ENCODE data around the gene TMEM205.
"Not testable (repeated sequence)": the region's sequence is repeated elsewhere in the genome, so short reads cannot be mapped to it uniquely, and the experiment has no call there.

The TMEM205 gene

GRCh38 chr19:11325544-11325943, 20.5 kb downstream of the TMEM205 start:
- H3K27ac ChIP-seq (ENCODE audit: low read depth, low read length) = no peak overlapping the region

GRCh38 chr19:11324748-11325389, 21.2 kb downstream of the TMEM205 start:
- Histone ChIP-seq H3K27me3 (ENCODE audit: control insufficient read depth, insufficient read depth, low read length) (no peaks in the 10 kb centered on the region), H3K4me3 (ENCODE audit: low read length) (no peak overlapping the region), H3K4me1 (ENCODE audit: control insufficient read depth, insufficient read depth, low read length) (peaks cover 3% of the 10 kb centered on the region), H3K27ac (ENCODE audit: low read depth, low read length) (no peak overlapping the region), H3K36me3 (ENCODE audit: control insufficient read depth, insufficient read depth, low read length) (no peaks in the 10 kb centered on the region), H3K9ac (ENCODE audit: low read length) (no peak overlapping the region)

More at GRCh38 chr19:11325544-11325943, 20.5 kb downstream of the TMEM205 start:
- Histone ChIP-seq H3K9ac (ENCODE audit: low read length) (no peak overlapping the region), H3K36me3 (ENCODE audit: control insufficient read depth, insufficient read depth, low read length) (no peaks in the 10 kb centered on the region), H3K4me3 (ENCODE audit: low read length) (no peak overlapping the region), H3K27me3 (ENCODE audit: control insufficient read depth, insufficient read depth, low read length) (no peaks in the 10 kb centered on the region), H3K4me1 (ENCODE audit: control insufficient read depth, insufficient read depth, low read length) (peaks cover 3% of the 10 kb centered on the region)

- Histone ChIP-seq H3K27me3 (ENCODE audit: control insufficient read depth, insufficient read depth, low read length) (no peaks in the 10 kb centered on the region), H3K27ac (ENCODE audit: low read depth, low read length) (no peak overlapping the region), H3K36me3 (ENCODE audit: control insufficient read depth, insufficient read depth, low read length) (no peaks in the 10 kb centered on the region), H3K4me3 (ENCODE audit: low read length) (no peak overlapping the region), H3K9ac (ENCODE audit: low read length) (no peak overlapping the region), H3K4me1 (ENCODE audit: control insufficient read depth, insufficient read depth, low read length) (peaks cover 3% of the 10 kb centered on the region)
Observed at GRCh38 chr19:11324079-11324661, 21.9 kb downstream of the TMEM205 start.

GRCh38 chr19:11323601-11324078, 22.4 kb downstream of the TMEM205 start:
- H3K36me3 ChIP-seq (ENCODE audit: control insufficient read depth, insufficient read depth, low read length) = no peaks in the 10 kb centered on the region
- H3K9ac ChIP-seq (ENCODE audit: low read length) = no peak overlapping the region
- no peak overlapping the region for H3K27ac ChIP-seq (ENCODE audit: low read depth, low read length)
- peaks cover 3% of the 10 kb centered on the region for H3K4me1 ChIP-seq (ENCODE audit: control insufficient read depth, insufficient read depth, low read length)
- H3K27me3 ChIP-seq (ENCODE audit: control insufficient read depth, insufficient read depth, low read length) = no peaks in the 10 kb centered on the region
- no peak overlapping the region for H3K4me3 ChIP-seq (ENCODE audit: low read length)

- Histone ChIP-seq H3K27ac (ENCODE audit: low read depth, low read length) (no peak overlapping the region), H3K27me3 (ENCODE audit: control insufficient read depth, insufficient read depth, low read length) (no peaks in the 10 kb centered on the region), H3K4me3 (ENCODE audit: low read length) (no peak overlapping the region), H3K4me1 (ENCODE audit: control insufficient read depth, insufficient read depth, low read length) (peaks cover 3% of the 10 kb centered on the region), H3K9ac (ENCODE audit: low read length) (no peak overlapping the region), H3K36me3 (ENCODE audit: control insufficient read depth, insufficient read depth, low read length) (no peaks in the 10 kb centered on the region)
Observed at GRCh38 chr19:11322269-11323024, 23.6 kb downstream of the TMEM205 start.

GRCh38 chr19:11321191-11322126, 24.6 kb downstream of the TMEM205 start:
- Histone ChIP-seq H3K4me3 (ENCODE audit: low read length) (no peak overlapping the region), H3K27me3 (ENCODE audit: control insufficient read depth, insufficient read depth, low read length) (no peaks in the 10 kb centered on the region), H3K4me1 (ENCODE audit: control insufficient read depth, insufficient read depth, low read length) (peaks cover 3% of the 10 kb centered on the region), H3K9ac (ENCODE audit: low read length) (no peak overlapping the region), H3K27ac (ENCODE audit: low read depth, low read length) (no peak overlapping the region), H3K36me3 (ENCODE audit: control insufficient read depth, insufficient read depth, low read length) (no peaks in the 10 kb centered on the region)

- H3K4me1 ChIP-seq (ENCODE audit: control insufficient read depth, insufficient read depth, low read length); H3K27ac ChIP-seq (ENCODE audit: low read depth, low read length); H3K27me3 ChIP-seq (ENCODE audit: control insufficient read depth, insufficient read depth, low read length); H3K36me3 ChIP-seq (ENCODE audit: control insufficient read depth, insufficient read depth, low read length); H3K4me3 ChIP-seq (ENCODE audit: low read length); H3K9ac ChIP-seq (ENCODE audit: low read length): not testable (repeated sequence)
Observed at GRCh38 chr19:11320278-11320995, 25.6 kb downstream of the TMEM205 start.

- Histone ChIP-seq H3K4me1 (ENCODE audit: control insufficient read depth, insufficient read depth, low read length) (no peaks in the 10 kb centered on the region), H3K27ac (ENCODE audit: low read depth, low read length) (no peak overlapping the region), H3K4me3 (ENCODE audit: low read length) (no peak overlapping the region), H3K9ac (ENCODE audit: low read length) (no peak overlapping the region), H3K27me3 (ENCODE audit: control insufficient read depth, insufficient read depth, low read length) (no peaks in the 10 kb centered on the region), H3K36me3 (ENCODE audit: control insufficient read depth, insufficient read depth, low read length) (no peaks in the 10 kb centered on the region)
Observed at GRCh38 chr19:11306337-11306736, 39.7 kb downstream of the TMEM205 start.

- no peak overlapping the region for H3K27ac ChIP-seq (ENCODE audit: low read depth, low read length)
- H3K4me1 ChIP-seq (ENCODE audit: control insufficient read depth, insufficient read depth, low read length) = no peaks in the 10 kb centered on the region
- H3K4me3 ChIP-seq (ENCODE audit: low read length) = no peak overlapping the region
- H3K36me3 ChIP-seq (ENCODE audit: control insufficient read depth, insufficient read depth, low read length) = no peaks in the 10 kb centered on the region
- no peak overlapping the region for H3K9ac ChIP-seq (ENCODE audit: low read length)
- H3K27me3 ChIP-seq (ENCODE audit: control insufficient read depth, insufficient read depth, low read length) = no peaks in the 10 kb centered on the region
Observed at GRCh38 chr19:11304936-11305335, 41.1 kb downstream of the TMEM205 start.

GRCh38 chr19:11300811-11301120, 45.3 kb downstream of the TMEM205 start:
- H3K27ac ChIP-seq (ENCODE audit: low read depth, low read length) = no peak overlapping the region
- no peaks in the 10 kb centered on the region for H3K36me3 ChIP-seq (ENCODE audit: control insufficient read depth, insufficient read depth, low read length)
- no peaks in the 10 kb centered on the region for H3K27me3 ChIP-seq (ENCODE audit: control insufficient read depth, insufficient read depth, low read length)
- no peak overlapping the region for H3K4me3 ChIP-seq (ENCODE audit: low read length)
- no peaks in the 10 kb centered on the region for H3K4me1 ChIP-seq (ENCODE audit: control insufficient read depth, insufficient read depth, low read length)
- H3K9ac ChIP-seq (ENCODE audit: low read length) = no peak overlapping the region

- no peaks in the 10 kb centered on the region for H3K36me3 ChIP-seq (ENCODE audit: control insufficient read depth, insufficient read depth, low read length)
- no peaks in the 10 kb centered on the region for H3K27me3 ChIP-seq (ENCODE audit: control insufficient read depth, insufficient read depth, low read length)
- no peaks in the 10 kb centered on the region for H3K4me1 ChIP-seq (ENCODE audit: control insufficient read depth, insufficient read depth, low read length)
- no peak overlapping the region for H3K27ac ChIP-seq (ENCODE audit: low read depth, low read length)
- H3K4me3 ChIP-seq (ENCODE audit: low read length) = no peak overlapping the region
- no peak overlapping the region for H3K9ac ChIP-seq (ENCODE audit: low read length)
Observed at GRCh38 chr19:11299946-11300810, 45.9 kb downstream of the TMEM205 start.
